ENCODE measurements around the gene FSHR.
A peak's percentile ranks its signal among the peaks of the same experiment; 100 is the strongest.

The FSHR gene

GRCh38 chr2:48983551-48983950 is 170.8 kb downstream of the FSHR start:
- Mint-ChIP-seq H3K4me3 (no peak overlapping the region), H3K27ac (no peak overlapping the region), H3K27me3 (no peaks in the 10 kb centered on the region), H3K4me1 (no peaks in the 10 kb centered on the region), H3K36me3 (no peaks in the 10 kb centered on the region), H3K9me3 (peaks cover 2% of the 10 kb centered on the region)
- no peak for DNase-seq
- CTCF ChIA-PET, result no interaction called here

- Mint-ChIP-seq H3K27ac (no peak overlapping the region), H3K9me3 (peaks cover 2% of the 10 kb centered on the region), H3K36me3 (no peaks in the 10 kb centered on the region), H3K27me3 (no peaks in the 10 kb centered on the region), H3K4me1 (no peaks in the 10 kb centered on the region), H3K4me3 (no peak overlapping the region)
- DNase-seq, result no peak
- CTCF ChIA-PET, result no interaction called here
These were observed 171.4 kb downstream of the FSHR start for GRCh38 chr2:48982887-48983435.

DNA sequence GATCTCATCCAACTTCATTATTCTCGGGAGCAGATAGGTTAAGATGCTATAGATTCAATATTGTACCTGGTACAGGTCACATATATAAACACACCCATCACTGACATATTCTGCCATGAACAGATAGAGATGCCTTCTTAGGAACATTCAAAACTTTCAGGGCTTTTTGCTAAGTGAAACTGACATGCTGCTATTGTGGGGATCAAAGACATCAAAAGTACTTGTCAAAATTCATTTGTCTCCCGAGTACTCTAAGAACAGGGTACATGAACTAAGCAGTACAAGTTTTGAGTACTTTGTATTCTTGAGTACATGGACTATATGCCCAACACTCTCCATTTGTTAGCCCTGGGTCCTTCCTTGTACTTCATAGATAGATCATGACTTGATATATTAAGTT is 173.5 kb downstream of the FSHR start:
- CTCF ChIA-PET, result no interaction called here
- no peaks in the 10 kb centered on the region for H3K36me3 Mint-ChIP-seq
- H3K27me3 Mint-ChIP-seq, result no peaks in the 10 kb centered on the region

GRCh38 chr2:48979691-48980090 is 174.6 kb downstream of the FSHR start:
- CTCF ChIA-PET, result no interaction called here
- no peak overlapping the region for H3K4me3 Mint-ChIP-seq
- no peaks in the 10 kb centered on the region for H3K9me3 Mint-ChIP-seq
- H3K36me3 Mint-ChIP-seq, result no peaks in the 10 kb centered on the region
- no peak overlapping the region for H3K27ac Mint-ChIP-seq
- no peaks in the 10 kb centered on the region for H3K4me1 Mint-ChIP-seq
- no peak for DNase-seq
- H3K27me3 Mint-ChIP-seq, result no peaks in the 10 kb centered on the region

More for the DNA sequence above, 173.5 kb downstream of the FSHR start:
- Mint-ChIP-seq H3K4me3 (no peak overlapping the region), H3K4me1 (no peaks in the 10 kb centered on the region), H3K9me3 (no peaks in the 10 kb centered on the region), H3K27ac (no peak overlapping the region)
- no peak for DNase-seq

DNA sequence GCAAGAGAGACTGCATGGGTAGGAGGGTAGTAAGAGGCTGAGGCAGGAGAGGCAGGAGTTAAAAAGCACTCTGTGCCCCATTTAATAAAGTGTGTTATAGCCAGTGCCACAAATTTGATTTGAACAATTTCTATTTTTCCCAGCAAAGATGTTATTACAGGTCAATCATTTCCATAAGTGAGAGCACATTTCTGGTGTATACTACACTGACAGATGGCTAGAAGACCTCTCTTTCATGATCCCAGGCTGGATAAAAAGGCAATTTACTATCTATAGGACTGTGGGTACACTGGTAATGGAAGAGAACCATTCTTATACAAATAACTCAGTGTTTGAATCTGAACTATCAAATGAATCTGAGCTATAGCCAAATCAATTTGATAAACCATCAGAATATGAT is 176.2 kb downstream of the FSHR start:
- H3K9me3 Mint-ChIP-seq, result no peaks in the 10 kb centered on the region
- CTCF ChIA-PET, result no interaction called here
- H3K4me3 Mint-ChIP-seq, result no peak overlapping the region
- no peak for DNase-seq
- no peaks in the 10 kb centered on the region for H3K36me3 Mint-ChIP-seq
- H3K27ac Mint-ChIP-seq, result no peak overlapping the region
- no peaks in the 10 kb centered on the region for H3K4me1 Mint-ChIP-seq
- no peaks in the 10 kb centered on the region for H3K27me3 Mint-ChIP-seq

GRCh38 chr2:48971801-48972200 is 182.5 kb downstream of the FSHR start:
- Mint-ChIP-seq H3K27me3 (no peaks in the 10 kb centered on the region), H3K9me3 (no peaks in the 10 kb centered on the region), H3K4me3 (no peak overlapping the region), H3K4me1 (no peaks in the 10 kb centered on the region), H3K36me3 (no peaks in the 10 kb centered on the region), H3K27ac (no peak overlapping the region)
- CTCF ChIA-PET, result no interaction called here
- no peak for DNase-seq

DNA sequence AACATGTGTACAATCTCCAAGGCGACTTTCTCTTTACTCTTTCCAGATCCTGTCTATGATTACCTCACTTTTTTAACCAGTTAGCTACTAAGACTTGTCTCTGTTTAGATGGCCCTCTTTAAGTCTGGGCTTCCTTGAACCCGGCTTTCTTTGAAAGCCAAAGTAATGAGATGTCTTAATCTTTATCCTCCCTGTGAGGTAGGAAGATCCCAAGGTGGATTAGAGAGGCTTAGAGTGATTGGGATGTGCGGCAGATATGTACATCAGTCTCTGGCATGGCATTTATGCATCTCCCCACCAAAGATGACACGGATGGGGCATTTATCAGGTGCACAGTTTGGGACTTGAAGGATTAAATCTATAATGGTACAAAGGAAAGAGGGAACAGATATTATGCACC is 186.3 kb downstream of the FSHR start:
- Mint-ChIP-seq H3K4me1 (no peaks in the 10 kb centered on the region), H3K27me3 (no peaks in the 10 kb centered on the region), H3K4me3 (no peak overlapping the region), H3K27ac (no peak overlapping the region), H3K36me3 (no peaks in the 10 kb centered on the region), H3K9me3 (no peaks in the 10 kb centered on the region)
- no peak for DNase-seq
- CTCF ChIA-PET, result no interaction called here

DNA sequence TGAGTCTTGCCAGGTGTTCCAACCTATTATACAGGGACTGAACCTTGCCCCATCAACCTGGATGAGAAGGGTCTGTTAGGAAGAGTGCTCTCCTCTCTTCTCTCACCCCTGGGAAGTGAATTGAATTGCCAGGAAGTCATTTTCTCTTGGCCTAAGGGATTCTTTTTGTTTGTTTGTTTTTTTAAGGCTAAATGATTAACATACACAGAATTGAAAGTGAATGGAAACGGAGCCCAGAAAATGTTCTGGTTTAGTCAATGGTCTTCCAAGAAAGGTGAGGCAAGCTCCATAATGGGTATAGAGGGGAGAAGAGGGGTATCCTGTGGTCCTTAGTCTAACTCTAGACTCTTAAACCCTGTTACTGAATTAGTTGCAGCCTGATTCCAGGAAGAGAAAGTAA is 189.1 kb downstream of the FSHR start:
- no peak for DNase-seq
- no peaks in the 10 kb centered on the region for H3K4me1 Mint-ChIP-seq
- H3K9me3 Mint-ChIP-seq, result no peaks in the 10 kb centered on the region
- CTCF ChIA-PET, result no interaction called here
- H3K4me3 Mint-ChIP-seq, result no peak overlapping the region
- H3K27ac Mint-ChIP-seq, result no peak overlapping the region
- no peaks in the 10 kb centered on the region for H3K36me3 Mint-ChIP-seq
- no peaks in the 10 kb centered on the region for H3K27me3 Mint-ChIP-seq

- CTCF ChIA-PET, result no interaction called here
- Mint-ChIP-seq H3K27ac (no peak overlapping the region), H3K27me3 (no peaks in the 10 kb centered on the region), H3K4me1 (no peaks in the 10 kb centered on the region), H3K4me3 (no peak overlapping the region), H3K36me3 (no peaks in the 10 kb centered on the region), H3K9me3 (no peaks in the 10 kb centered on the region)
- no peak for DNase-seq
These were observed 193.3 kb downstream of the FSHR start for GRCh38 chr2:48961009-48961408.

DNA sequence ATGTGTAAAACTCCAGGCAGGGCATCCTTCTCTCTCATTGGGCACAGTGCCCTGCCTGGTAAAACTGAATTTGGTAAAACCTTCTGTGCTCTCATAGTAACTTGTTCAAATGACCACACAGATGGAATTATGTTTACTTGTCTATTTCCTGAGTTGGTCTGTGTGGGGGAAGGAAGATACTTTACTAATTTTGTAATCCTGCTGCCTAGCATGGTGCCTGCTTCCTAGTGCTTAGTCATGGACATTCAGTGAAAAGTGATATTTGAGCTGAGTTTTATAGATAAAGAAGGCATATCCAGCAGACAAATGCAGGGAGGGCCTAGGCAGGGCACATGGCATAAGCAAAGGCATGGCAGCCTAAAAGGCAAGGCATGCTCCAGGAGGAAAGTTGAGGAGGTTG is 199.4 kb downstream of the FSHR start:
- Mint-ChIP-seq H3K27me3 (no peaks in the 10 kb centered on the region), H3K9me3 (no peaks in the 10 kb centered on the region), H3K4me1 (no peaks in the 10 kb centered on the region), H3K4me3 (no peak overlapping the region), H3K27ac (no peak overlapping the region), H3K36me3 (no peaks in the 10 kb centered on the region)
- no peak for DNase-seq
- CTCF ChIA-PET, result interaction anchor here (0.8 kb wide), 1 partner anchor 9 kb away, joined by 3 read pairs; no protein-coding TSS in a partner anchor

DNA sequence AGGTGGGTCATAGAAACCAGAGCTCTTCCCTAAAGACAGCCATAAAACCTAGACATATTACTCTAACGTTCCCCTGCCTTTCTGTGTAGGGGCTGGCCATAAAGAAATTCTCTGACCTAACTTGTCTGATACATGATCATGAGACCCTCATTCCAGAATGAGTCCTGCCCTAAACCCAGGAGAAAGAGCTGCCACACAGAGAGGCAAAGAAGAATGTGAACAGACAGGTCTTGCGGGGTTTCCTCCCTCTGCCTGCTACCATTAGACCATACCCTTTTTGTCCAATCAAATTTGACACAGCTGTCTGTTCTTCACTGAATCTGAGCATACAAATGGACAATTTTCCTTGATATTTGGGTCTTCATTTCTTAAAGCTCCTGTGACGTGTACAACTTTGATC is 200.0 kb downstream of the FSHR start:
- Mint-ChIP-seq H3K27me3 (no peaks in the 10 kb centered on the region), H3K36me3 (no peaks in the 10 kb centered on the region), H3K4me1 (no peaks in the 10 kb centered on the region), H3K4me3 (no peak overlapping the region), H3K27ac (no peak overlapping the region), H3K9me3 (no peaks in the 10 kb centered on the region)
- DNase-seq, result no peak
- CTCF ChIA-PET, result interaction anchor here (0.8 kb wide), 1 partner anchor 8 kb away, joined by 3 read pairs; no protein-coding TSS in a partner anchor

GRCh38 chr2:48952614-48953013 is 201.7 kb downstream of the FSHR start:
- CTCF ChIA-PET, result no interaction called here
- DNase-seq, result no peak
- no peaks in the 10 kb centered on the region for H3K4me1 Mint-ChIP-seq
- H3K36me3 Mint-ChIP-seq, result no peaks in the 10 kb centered on the region
- no peak overlapping the region for H3K4me3 Mint-ChIP-seq
- H3K9me3 Mint-ChIP-seq, result no peaks in the 10 kb centered on the region
- no peaks in the 10 kb centered on the region for H3K27me3 Mint-ChIP-seq
- H3K27ac Mint-ChIP-seq, result no peak overlapping the region

GRCh38 chr2:48952143-48952542 is 202.2 kb downstream of the FSHR start:
- H3K4me1 Mint-ChIP-seq, result no peaks in the 10 kb centered on the region
- DNase-seq, result no peak
- H3K9me3 Mint-ChIP-seq, result no peaks in the 10 kb centered on the region
- CTCF ChIA-PET, result no interaction called here
- no peak overlapping the region for H3K4me3 Mint-ChIP-seq
- H3K36me3 Mint-ChIP-seq, result no peaks in the 10 kb centered on the region
- no peak overlapping the region for H3K27ac Mint-ChIP-seq
- no peaks in the 10 kb centered on the region for H3K27me3 Mint-ChIP-seq

DNA sequence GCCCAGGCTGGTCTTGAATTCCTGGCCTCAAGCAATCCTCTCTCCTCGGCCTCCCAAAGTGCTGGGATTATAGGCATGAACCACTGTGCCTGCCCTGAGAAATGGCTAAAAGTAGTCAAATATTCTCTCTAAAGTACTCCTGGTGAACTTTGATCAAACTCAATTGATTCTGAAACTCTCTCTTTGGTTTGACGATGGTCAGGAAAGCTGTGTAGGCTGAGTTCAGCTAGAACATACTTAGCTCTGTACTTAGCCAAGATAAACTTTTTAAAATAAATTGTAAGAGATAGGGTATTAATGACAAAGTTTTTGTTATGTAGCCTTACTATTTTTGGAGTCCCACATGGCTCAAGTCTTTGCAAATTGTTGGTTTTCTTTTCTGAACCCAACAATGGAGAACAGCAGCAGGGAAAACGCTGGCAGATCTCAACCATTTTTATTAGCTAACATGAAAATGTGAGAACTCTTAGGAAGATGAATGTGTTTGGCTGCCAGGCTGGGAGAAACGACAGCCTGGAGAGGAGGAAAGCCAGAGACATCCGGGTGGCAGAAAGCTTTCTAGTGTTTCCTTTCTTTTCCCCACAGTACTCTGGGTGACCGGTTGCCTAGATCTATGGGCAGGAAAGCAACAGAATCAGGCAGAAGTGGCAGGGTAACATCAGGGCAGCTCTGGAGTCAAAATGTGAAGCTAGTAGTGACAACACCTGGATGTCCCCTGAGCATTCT is 205.8 kb downstream of the FSHR start:
- H3K27me3 Mint-ChIP-seq, result no peaks in the 10 kb centered on the region
- H3K27ac Mint-ChIP-seq, result no peak overlapping the region
- DNase-seq, result no peak
- CTCF ChIA-PET, result no interaction called here
- no peaks in the 10 kb centered on the region for H3K9me3 Mint-ChIP-seq
- no peak overlapping the region for H3K4me3 Mint-ChIP-seq
- no peaks in the 10 kb centered on the region for H3K4me1 Mint-ChIP-seq
- no peaks in the 10 kb centered on the region for H3K36me3 Mint-ChIP-seq

GRCh38 chr2:48946449-48947048 is 207.8 kb downstream of the FSHR start:
- no peaks in the 10 kb centered on the region for H3K4me1 Mint-ChIP-seq
- no peaks in the 10 kb centered on the region for H3K9me3 Mint-ChIP-seq
- peak; percentile 23 for DNase-seq
- H3K27ac Mint-ChIP-seq, result no peak overlapping the region
- H3K4me3 Mint-ChIP-seq, result no peak overlapping the region
- CTCF ChIA-PET, result interaction anchor here (0.7 to 2.2 kb wide), 8 partner anchors 8 to 1545 kb away, joined by 3 to 12 read pairs (median 3); no protein-coding TSS in a partner anchor
- no peaks in the 10 kb centered on the region for H3K27me3 Mint-ChIP-seq
- no peaks in the 10 kb centered on the region for H3K36me3 Mint-ChIP-seq

Measured in activated naive CD4-positive, alpha-beta T cell treated with anti-CD3 and anti-CD28 coated beads, Interleukin-2, amount 10 ng/mL, durations not matched to agents 7 days and 5 days (primary cell).